Measurements from ENCODE around the gene ZYG11A.

ZYG11A gene

GRCh38 chr1:52880206-52880605 lies 37.6 kb downstream of the ZYG11A start:
- no peak for DNase-seq

DNA sequence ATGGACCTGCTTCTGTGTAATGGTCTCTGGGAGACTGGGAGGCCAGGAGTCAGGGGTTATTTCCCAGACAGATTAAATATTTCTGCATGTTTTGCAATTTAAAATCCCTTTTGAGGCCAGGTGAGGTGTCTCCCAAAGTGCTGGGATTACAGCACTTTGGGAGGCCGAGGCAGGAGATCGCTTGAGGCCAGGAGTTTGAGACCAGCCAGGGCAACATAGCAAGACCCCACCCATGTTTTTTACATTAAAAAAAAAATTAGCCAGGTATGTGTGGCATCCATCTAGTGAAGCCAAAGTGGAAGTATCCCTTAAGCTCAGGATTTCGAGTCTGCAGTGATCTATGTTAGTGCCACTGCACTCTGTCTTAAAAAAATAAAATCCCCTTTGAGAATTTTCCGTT lies 44.9 kb downstream of the ZYG11A start:
- DNase-seq, result no peak

- DNase-seq, result no peak
Observed at GRCh38 chr1:52892424-52893215, 50.1 kb downstream of the ZYG11A start.

- no peak for DNase-seq
Observed at GRCh38 chr1:52899445-52899894, 56.9 kb downstream of the ZYG11A start.

DNA sequence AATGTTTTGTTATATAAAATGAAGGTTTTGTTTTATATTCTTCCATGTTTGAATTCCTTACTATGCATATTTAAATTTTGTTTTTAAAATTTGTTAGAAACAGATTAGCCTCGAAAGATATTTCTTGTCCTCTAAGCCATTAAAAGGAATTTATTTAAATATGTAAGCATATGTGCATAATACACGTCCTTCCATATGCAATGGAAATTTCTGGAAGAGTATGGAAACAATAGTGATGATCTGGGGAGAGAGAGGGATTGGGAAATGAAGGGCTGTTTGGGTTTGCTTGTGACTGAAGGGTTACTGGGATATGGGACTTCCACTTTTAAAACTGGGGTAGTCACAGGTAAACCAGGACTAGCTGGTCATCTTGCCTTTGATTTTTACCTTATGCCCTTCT lies 57.8 kb downstream of the ZYG11A start:
- DNase-seq, result no peak

GRCh38 chr1:52901384-52901783 lies 58.8 kb downstream of the ZYG11A start:
- DNase-seq, result no peak

- DNase-seq, result no peak
Observed at GRCh38 chr1:52904208-52904926, 61.8 kb downstream of the ZYG11A start.

- peak; percentile 12 for DNase-seq
Observed at GRCh38 chr1:52904927-52905698, 62.6 kb downstream of the ZYG11A start.

GRCh38 chr1:52906135-52906603 lies 63.6 kb downstream of the ZYG11A start:
- DNase-seq, result no peak

DNA sequence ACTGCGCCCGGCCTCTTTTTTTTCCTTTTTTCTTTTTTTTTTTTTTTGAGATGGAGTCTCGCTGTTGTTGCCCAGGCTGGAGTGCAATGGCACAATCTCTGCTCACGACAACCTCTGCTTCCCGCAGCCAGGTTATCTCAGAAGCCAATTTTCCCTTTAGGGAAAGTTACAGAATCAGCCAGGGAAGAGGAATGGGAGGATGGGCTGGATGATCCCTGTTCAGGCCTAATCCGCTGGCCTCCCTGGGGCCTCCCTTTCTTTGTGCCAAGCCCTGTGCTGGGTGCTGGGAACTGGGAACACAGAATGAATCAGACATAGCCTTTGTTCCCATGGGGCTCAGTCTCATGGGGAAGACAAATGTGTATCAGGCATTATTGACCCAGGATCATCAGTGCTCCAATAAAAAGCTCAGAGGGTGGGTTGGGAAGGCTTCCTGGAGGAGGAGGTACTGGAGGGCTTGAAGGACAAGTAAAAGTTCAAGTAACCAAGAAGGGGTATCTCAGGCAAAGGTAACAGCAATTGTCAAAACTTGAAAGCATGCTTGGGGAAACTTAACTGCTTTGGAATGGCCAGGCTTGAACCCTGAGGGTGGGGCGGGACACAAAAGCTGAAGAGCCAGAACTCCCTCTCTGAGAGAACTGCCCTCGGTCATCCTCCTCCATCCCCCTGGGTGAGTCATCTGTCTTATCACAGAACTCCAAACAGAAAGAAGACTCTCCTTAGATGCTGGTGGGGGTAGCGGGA lies 64.7 kb downstream of the ZYG11A start:
- DNase-seq, result no peak

DNA sequence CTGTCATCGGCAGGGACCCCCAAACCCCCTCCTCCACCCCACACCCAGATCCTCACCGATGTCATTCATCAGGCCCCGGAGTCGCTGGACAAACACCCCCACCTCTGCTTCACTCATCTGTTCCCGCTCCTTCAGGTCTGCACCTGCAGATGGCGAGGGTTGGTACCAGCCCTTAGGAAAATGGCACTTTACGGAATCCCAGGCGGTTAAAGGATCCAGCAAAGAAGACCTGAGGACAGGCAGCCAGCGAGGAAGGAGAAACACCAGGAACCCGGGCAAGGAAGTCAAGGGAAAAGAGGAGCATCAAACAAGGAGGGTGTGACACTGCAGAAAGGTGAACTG lies 65.2 kb downstream of the ZYG11A start:
- DNase-seq, result no peak

- no peak for DNase-seq
Observed at GRCh38 chr1:52911541-52911940, 69.0 kb downstream of the ZYG11A start.

DNA sequence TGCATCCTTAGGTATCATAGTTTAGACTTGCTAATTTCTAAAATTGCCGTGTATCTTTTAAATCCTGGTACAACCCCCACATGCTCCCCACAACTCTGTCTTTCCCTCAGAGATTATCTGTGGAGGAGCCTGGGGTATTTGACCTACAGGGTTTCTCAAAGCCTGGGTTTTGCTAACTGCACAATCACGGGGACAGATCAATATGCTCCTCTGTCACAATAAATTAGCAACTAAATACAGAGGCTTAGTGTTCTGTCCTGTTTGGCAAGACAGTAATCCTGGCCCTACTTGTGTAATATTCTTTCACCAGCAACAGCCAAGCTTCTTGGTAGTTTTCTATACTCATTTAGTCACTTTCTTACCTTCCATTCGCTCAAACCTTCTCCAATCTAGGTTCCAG lies 70.5 kb downstream of the ZYG11A start:
- no peak for DNase-seq

GRCh38 chr1:52913537-52913936 lies 71.0 kb downstream of the ZYG11A start:
- no peak for DNase-seq

GRCh38 chr1:52914463-52914862 lies 71.9 kb downstream of the ZYG11A start:
- no peak for DNase-seq

DNA sequence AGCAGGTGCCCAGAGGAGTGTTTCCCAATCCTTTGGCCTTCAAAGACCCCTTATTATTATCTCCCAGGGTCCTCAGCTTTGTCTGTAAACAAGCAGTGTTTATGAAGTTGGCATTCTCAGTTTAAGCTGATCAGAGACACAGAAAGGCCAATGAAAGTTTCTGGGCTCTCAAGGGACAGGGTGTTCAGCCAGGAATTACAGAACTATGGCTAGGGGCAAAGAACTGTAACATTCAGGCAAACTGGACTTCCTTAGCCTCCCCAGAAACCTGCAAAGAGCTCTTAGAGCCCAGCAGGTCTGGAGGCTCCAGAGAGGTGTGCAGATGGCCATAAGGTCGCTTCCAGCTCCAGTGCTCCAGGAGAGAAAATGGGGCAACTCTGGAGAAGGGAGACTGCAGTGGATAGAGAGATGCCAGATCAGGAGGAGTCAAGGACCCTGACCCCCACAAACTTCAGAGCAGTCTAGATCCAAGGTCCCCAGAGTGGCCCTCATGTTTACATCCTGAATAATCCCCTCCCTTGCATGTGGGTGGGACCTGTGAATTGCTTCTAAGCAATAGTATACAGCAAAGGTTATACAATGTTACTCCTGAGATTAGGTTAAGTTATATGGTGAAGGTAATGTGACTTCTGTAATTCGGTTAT lies 72.8 kb downstream of the ZYG11A start:
- DNase-seq, result no peak

- no peak for DNase-seq
Observed at GRCh38 chr1:52915855-52916220, 73.3 kb downstream of the ZYG11A start.

DNA sequence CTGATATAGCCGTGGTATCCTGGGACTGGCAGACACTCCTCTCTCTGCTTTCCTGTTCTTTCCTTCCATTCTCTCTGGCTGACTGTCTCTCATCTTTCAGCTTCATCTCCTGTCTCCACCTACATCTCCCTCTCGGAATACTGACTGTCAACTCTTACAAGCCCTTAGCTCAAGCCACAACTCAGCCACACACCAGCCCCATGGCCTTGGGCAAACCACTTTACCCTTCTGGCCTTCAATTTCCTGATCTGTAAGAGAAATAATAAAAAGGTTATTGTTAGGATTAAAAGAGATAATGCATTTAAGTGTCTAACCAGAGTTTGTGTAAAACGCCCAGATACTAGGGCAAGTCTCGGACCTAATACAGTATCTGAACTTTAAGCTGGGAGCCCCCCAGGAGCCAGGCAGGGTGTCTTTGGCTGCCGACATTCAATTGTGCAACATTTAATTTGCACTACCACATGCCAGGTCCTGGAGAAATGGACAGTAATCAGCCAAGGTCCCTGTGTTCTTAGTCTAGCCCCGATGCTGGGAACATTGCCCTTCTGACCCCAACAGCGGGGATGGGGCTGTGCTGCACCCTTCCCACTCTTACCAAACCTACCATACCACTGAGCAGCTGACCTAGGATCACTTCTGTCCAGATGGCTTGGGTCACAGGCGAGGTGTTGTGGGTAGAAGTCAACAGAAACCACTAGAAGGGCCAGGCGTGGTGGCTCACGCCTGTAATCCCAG lies 73.8 kb downstream of the ZYG11A start:
- DNase-seq, result no peak

GRCh38 chr1:52917156-52917555 lies 74.6 kb downstream of the ZYG11A start:
- DNase-seq, result no peak

DNA sequence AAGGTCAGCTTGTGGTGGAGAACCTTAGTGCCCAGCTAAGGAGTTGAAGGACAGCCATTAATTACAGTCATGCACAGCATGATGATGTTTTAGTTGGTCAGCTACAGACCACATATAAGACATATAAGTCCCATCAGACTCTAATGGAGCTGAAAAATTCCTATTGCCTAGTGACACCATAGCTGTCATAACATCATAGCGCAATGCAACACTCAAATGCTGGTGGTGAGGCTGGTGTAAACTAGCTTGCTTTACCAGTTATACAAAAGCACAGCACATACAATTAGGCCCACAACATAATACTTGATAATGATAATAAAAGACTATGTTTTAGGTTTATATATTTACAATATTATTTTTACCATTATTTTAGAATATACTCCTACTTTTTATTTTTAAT lies 75.0 kb downstream of the ZYG11A start:
- no peak for DNase-seq

GRCh38 chr1:52918201-52918600 lies 75.6 kb downstream of the ZYG11A start:
- DNase-seq, result no peak
